GM18508 (cell line): ENCODE results near the gene HSPA12B.
"Not testable (repeated sequence)": the region's sequence is repeated elsewhere in the genome, so short reads cannot be mapped to it uniquely, and the experiment has no call there.

ENCODE experiments used
- ATAC-seq: cut with Tn5 transposase; IDR thresholded peaks from one replicate; pipeline ENCODE4 v1.9.1; 2021; ENCODE audit warnings: moderate number of reproducible peaks; ENCODE audit not compliant: insufficient read depth, unreplicated experiment

HSPA12B gene

DNA sequence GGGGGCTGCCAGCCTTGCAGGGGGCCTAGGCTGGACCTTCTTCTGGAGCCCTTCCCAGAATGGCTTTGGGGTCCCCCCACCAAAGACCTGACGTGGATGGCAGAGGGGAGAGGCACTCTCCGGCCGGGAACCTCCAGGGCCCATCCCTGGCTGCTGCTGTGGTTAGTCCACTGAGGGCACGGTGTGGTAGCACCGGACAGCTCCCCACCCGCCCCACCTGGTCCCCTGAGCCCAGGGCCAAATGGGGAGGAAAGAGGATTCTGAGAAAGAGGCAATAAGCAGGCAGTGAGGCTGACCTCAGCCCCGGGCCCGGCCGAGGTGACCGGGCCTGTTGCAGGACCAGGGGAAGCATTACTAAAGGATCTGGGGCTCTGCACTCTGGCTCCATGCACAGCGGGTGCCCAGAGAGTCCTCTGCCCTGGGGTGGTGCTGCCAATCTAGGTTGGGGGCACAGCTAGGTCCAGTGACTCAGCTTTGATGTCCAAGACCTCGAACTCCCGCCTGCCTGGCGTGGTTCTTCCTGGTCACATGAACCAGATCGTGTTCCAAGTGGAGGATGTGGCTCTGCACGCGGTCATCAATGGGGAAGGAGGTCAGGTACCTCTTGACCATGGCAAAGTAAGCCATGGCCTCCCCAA, 51.9 kb downstream of the HSPA12B start:
- no peak for ATAC-seq

DNA sequence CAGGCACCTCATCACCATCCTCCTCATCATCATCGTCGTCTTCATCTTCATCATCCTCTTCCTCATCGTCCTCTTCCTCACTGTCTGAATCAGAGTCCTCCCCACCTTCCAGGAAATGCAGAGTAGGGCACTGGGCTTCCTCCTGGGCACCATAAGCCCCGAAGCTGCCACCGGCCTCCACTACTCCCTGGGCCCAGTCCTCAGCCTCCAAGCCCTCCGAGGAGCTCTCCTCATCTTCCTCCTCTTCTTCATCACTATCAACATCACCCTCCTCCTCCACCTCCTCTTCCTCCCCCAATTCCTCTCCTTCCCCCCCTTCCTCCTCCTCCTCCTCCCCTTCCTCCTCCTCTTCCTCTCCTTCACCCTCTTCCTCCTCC, 52.4 kb downstream of the HSPA12B start:
- no peak for ATAC-seq

- no peak for ATAC-seq
Measured at GRCh38 chr20:3785240-3786125, 53.0 kb downstream of the HSPA12B start.

GRCh38 chr20:3786126-3786484, 53.6 kb downstream of the HSPA12B start:
- no peak for ATAC-seq

DNA sequence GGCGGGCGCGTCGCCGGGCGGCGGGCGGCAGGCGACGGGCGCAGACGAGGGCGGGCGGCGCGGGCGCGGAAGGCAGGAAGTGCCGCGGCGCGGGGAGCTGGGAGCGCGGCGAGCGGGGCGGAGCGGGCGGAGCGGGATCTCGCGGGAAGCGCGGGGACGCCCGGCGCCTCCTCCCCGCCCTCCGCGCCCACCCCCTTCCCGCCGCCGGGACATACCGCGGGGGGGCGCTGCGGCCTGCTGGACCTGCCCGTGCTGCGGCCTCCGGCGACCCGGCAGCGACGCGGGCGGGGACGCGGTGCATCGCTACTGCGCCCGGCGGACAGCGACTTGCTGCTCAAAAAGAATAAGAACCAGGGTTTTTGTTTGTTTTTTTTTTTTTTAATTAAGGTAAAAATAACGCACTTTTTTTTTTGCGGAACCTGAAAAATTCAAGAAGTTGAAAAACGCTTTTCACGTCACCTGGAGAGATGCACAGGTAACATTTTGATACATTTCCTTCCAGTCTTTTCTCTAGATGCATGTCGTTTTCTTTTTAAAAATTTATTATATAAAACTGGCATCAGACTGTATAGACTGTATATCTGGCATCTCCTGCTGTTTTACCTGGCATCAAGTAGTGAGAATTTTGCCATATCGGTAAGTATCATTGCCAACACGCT, 54.3 kb downstream of the HSPA12B start, which contains the start of gene CENPB:
CENPB (minus strand) TSS at position 76 of the 659 bp plus-strand sequence. CDS start 257 bp downstream, outside the sequence.
- ATAC-seq, result no peak

GRCh38 chr20:3787324-3788014, 55.0 kb downstream of the HSPA12B start:
- ATAC-seq, result no peak

DNA sequence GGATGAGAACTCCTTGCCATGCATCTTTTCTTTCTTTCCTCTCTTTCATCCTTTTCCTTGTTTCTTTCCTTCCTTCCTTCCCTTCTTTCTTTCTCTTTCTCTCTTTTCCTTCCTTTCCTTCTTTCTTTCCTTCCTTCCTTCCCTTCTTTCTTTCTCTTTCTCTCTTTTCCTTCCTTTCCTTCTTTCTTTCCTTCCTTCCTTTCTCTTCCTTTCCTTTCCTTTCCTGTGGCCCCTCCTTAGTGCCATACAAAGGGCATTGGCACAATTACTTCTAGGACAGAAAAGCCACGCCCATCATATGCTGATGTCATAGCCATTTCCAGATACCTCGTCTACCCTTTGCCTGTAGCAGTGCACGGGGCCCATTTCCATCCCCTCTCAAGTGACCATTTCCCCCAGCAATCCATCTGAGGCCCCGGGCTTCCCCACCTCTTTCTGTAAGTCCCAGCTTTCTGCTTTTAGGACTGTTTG, 56.2 kb downstream of the HSPA12B start:
- ATAC-seq, result no peak

DNA sequence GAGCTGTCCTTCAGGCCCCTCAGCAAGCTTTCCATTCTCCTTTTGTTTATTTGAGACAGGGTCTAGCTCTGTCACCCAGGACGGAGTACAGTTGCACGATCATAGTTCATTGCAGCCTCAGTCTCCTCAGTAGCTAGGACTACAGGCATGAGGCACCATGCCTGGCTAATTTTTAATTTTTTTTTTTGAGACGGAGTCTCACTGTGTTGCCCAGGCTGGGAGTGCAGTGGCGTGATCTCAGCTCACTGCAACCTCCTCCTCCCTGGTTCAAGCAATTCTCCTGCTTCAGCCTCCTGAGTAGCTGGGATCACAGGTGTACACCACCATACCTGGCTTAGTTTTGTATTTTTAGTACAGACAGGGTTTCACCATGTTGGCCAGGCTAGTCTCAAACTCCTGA, 56.7 kb downstream of the HSPA12B start:
- ATAC-seq, result not testable (repeated sequence)

DNA sequence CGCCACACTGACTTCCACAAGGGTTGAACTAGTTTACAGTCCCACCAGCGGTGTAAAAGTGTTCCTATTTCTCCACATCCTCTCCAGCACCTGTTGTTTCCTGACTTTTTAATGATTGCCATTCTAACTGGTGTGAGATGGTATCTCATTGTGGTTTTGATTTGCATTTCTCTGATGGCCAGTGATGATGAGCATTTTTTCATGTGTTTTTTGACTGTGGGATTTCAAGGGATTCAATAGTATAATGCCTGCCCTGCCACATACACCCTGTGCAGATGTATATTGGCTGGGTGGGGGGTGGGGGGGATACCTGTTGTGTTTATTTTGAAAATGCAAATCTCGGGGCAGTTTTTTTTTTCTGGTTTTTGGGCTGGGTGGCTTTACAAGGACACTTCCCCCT, 61.7 kb downstream of the HSPA12B start:
- ATAC-seq, result not testable (repeated sequence)

DNA sequence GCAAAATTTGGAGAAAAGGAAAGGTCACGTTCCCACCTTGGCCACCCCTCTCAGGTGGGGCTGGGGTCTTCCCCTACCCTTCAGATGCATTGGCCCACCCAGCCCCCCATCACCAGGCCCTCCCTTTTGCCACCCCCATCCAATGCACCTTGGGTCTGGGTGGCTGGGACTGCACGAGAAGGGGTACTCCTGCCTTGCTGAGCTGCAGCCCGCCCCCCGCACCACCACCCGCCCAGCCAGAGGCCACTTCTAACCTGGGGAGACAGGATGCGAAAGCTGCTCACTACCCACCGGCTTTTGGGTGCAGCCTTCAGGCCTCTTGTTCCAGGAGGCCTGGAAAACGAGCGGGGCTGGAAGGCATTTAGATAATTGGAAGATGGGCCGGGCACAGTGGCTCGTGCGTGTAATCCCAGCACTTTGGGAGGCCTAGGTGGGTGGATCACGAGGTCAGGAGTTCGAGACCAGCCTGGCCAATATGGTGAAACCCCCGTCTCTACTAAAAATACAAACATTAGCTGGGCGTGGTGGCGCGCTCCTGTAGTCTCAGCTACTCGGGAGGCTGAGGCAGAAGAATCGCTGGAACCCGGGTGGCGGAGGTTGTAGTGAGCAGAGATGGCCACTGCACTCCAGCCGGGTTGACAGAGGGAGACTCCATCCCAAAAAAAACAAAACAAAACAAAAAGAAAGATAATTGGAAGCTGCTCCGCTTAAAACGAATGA, 62.4 kb downstream of the HSPA12B start:
- ATAC-seq, result no peak

DNA sequence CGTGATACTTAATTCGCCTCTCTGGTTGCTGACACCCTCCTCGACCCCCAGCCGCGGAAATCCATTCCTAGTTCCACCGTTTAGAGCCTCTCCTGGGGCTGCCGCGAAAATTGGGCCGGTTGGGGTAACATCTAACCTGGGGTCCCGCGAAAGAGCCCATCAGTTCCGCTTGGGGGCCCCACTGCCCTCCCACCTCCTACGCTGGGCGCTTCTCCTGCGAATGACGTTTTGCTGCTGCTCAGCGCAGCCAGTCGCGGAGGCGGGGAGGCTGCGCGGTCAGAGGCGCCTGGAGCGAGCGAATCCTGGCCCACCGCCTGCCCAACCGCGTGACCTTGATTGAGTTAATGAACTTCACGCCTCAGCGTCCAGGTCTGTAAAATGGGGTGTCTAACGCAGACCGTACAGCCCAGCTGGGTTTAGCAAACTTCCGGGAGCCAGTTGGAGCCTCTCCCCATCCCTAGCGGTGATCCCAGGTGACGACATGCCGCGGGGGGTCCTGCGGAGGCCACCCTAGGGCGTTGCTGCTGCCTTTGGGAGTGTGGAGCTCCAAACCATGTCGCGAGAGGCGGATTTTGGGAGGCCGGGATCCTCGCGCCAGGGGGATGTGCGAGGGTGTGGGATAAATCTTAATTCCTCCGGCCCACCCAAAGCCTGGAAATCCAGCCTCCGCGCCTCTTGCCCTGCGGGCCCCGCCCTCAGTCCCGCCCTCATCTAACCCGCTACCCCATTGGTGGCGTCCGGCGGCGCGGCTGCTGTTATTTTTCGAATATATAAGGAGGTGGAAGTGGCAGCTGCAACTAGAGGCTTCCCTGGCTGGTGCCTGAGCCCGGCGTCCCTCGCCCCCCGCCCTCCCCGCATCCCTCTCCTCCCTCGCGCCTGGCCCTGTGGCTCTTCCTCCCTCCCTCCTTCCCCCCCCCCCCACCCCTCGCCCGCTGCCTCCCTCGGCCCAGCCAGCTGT, 63.3 kb downstream of the HSPA12B start, which contains the start of gene CDC25B:
CDC25B (plus strand) TSS at position 800 of the 958 bp plus-strand sequence. CDS start 222 bp downstream, outside the sequence.
- no peak for ATAC-seq

GRCh38 chr20:3796477-3797225, 64.2 kb downstream of the HSPA12B start:
- ATAC-seq, result no peak

- ATAC-seq, result no peak
Measured at GRCh38 chr20:3797226-3797545, 64.7 kb downstream of the HSPA12B start.

DNA sequence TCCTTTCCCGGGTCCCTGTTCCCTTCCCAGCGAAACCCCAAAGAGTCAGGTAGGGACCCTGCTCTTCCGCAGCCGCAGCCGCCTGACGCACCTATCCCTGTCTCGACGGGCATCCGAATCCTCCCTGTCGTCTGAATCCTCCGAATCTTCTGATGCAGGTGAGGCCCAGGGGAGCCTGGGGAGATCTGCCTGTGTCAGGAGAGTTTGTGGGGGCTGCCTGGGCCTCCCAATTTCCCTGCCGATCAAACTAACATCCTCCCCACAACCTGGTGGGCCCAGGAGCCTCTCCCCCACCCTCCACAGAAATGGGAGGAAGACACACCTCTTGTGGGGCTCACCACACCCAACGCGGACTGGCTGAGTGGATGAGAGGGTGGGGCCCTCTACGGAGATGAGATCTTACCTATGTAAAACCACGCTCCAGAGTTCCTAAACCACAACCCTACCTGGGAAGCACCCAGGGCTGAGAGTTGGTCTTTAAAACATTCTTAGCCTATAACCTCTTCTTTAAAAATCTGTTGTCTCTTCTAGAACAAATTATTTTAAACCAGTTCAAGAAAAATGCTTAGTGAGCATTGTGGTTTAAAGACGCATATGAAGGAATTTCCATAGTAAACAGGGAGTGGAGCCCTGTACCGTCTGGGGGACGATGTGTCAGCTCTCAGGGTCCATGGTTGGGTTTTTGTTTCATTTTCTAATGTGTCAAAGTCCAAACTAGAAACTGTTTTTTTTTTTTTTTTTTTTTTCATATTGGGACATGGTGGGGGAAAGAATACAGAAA, 65.3 kb downstream of the HSPA12B start:
- no peak for ATAC-seq

DNA sequence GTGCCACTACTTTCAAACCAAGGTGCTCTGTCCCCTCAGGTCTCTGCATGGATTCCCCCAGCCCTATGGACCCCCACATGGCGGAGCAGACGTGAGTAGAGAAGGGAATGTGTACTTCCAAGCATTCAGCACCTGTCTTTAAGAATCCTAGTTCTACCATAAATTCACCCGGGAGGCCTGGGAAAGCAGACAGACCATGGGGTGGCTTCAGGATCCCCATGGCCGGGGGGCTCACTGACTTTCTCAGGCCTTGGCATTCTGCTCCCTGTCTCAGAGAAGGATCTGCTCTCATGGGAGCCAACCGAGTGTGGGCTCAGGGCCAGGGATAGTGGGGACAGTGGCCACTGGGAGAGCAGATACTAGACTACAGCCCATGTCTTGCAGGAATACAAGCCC, 65.9 kb downstream of the HSPA12B start:
- no peak for ATAC-seq

- ATAC-seq, result no peak
Measured at GRCh38 chr20:3798908-3799248, 66.4 kb downstream of the HSPA12B start.

GRCh38 chr20:3800256-3800877, 67.9 kb downstream of the HSPA12B start:
- no peak for ATAC-seq
